HepG2 (cell line): ENCODE results near the gene NSL1. TPM values are rescaled to one million over a fixed set of nuclear protein-coding genes. Genes with fewer than 3 reads are reported as not detected.

Experiments
- AHR ChIP-seq: IDR thresholded peaks from 2 replicates; pipeline ENCODE4 v1.6.1; 2018; ENCODE audit warnings: missing genetic modification reagents, missing compliant biosample characterization
- MZF1 ChIP-seq: sonication (generic); formaldehyde crosslinking; IDR thresholded peaks from 2 replicates; pipeline ENCODE4 v1.8.1; 2023; ENCODE audit warnings: mild to moderate bottlenecking, missing genetic modification reagents, borderline replicate concordance
- NFIC ChIP-seq: IDR thresholded peaks from 2 replicates; pipeline ENCODE4 v1.6.1; 2012; ENCODE audit warnings: mild to moderate bottlenecking, low read length, inconsistent platforms
- PRDM4 ChIP-seq: sonication (generic); formaldehyde crosslinking; IDR thresholded peaks from 2 replicates; pipeline ENCODE4 v1.9.0; 2021; ENCODE audit warnings: missing genetic modification reagents, borderline replicate concordance
- RARA ChIP-seq: IDR thresholded peaks from 2 replicates; pipeline ENCODE4 v1.6.1; 2016; ENCODE audit warnings: missing genetic modification reagents, missing compliant biosample characterization
- RERE ChIP-seq: IDR thresholded peaks from 2 replicates; pipeline ENCODE4 v1.6.1; 2016; ENCODE audit warnings: low read depth, missing genetic modification reagents, missing compliant biosample characterization
- ZNF431 ChIP-seq: sonication (generic); formaldehyde crosslinking; IDR thresholded peaks from 2 replicates; pipeline ENCODE4 v1.9.0; 2022; ENCODE audit warnings: missing genetic modification reagents, low read depth, mild to moderate bottlenecking, borderline replicate concordance
- ZNF550 ChIP-seq: sonication (generic); formaldehyde crosslinking; IDR thresholded peaks from 2 replicates; pipeline ENCODE4 v1.4.0; 2020; ENCODE audit warnings: mild to moderate bottlenecking, missing genetic modification reagents, borderline replicate concordance
- ZNF772 ChIP-seq: sonication (generic); formaldehyde crosslinking; IDR thresholded peaks from 2 replicates; pipeline ENCODE4 v1.5.0; 2020; ENCODE audit warnings: mild to moderate bottlenecking, missing genetic modification reagents
- ZSCAN12 ChIP-seq: sonication (generic); formaldehyde crosslinking; IDR thresholded peaks from 2 replicates; pipeline ENCODE4 v1.9.0; 2021; ENCODE audit warnings: mild to moderate bottlenecking, missing genetic modification reagents
- polyA plus RNA-seq, 8 experiments: library from polyadenylated mRNA; depleted of rRNA in 3 of 8; stranded (reverse) in 7 of 8; unstranded in 1 of 8; fragments of >200 nt; fragmentation: Illumina TruSeq in 4 of 8; extraction: Trizol in 4 of 8; gene quantifications; 2 replicates each; pipeline versions ENCODE4 v1.2.1 to v1.2.3, GENCODE V29; 2011 to 2016; ENCODE audit warnings: low read depth in 4 of 8, missing spikeins in 1 of 8, mixed read lengths in 1 of 8; ENCODE audit not compliant: insufficient read depth in 1 of 8
- total RNA-seq, 5 experiments: library from RNA; depleted of rRNA; stranded (reverse); fragments of >200 nt; fragmentation: Illumina TruSeq; extraction: Trizol; gene quantifications; 2 replicates each; pipeline ENCODE4 v1.2.3, GENCODE V29; 2016; ENCODE audit warnings: low read depth in 1 of 5

Gene NSL1
- total and polyA plus RNA-seq, 2 of the 13 experiments (the other 11 are each of a cell fraction or from before 2014, with no cell fraction given) = 34.5 to 77.4 TPM

- TF ChIP-seq PRDM4 (CRISPR knock-in tag) (no peak), RARA (no peak), MZF1 (CRISPR knock-in tag) (no peak), RERE (no peak), ZNF550 (CRISPR knock-in tag) (no peak), ZSCAN12 (CRISPR knock-in tag) (no peak), ZNF772 (CRISPR knock-in tag) (no peak), NFIC (no peak), AHR (CRISPR knock-in tag) (no peak), ZNF431 (CRISPR knock-in tag) (no peak)
These were observed 88.9 kb downstream of the NSL1 start (continued) for GRCh38 chr1:212702672-212703071.
